ENCODE data around the gene PRSS36. TPM values are rescaled to one million over a fixed set of nuclear protein-coding genes. Genes with fewer than 3 reads are reported as not detected.

PRSS36 gene
- total and polyA plus RNA-seq, 9 of the 15 experiments (the other 6 are each of a cell fraction or from before 2014, with no cell fraction given), result 0.09 to 1.2 (median 0.54) TPM; not detected in 2

DNA sequence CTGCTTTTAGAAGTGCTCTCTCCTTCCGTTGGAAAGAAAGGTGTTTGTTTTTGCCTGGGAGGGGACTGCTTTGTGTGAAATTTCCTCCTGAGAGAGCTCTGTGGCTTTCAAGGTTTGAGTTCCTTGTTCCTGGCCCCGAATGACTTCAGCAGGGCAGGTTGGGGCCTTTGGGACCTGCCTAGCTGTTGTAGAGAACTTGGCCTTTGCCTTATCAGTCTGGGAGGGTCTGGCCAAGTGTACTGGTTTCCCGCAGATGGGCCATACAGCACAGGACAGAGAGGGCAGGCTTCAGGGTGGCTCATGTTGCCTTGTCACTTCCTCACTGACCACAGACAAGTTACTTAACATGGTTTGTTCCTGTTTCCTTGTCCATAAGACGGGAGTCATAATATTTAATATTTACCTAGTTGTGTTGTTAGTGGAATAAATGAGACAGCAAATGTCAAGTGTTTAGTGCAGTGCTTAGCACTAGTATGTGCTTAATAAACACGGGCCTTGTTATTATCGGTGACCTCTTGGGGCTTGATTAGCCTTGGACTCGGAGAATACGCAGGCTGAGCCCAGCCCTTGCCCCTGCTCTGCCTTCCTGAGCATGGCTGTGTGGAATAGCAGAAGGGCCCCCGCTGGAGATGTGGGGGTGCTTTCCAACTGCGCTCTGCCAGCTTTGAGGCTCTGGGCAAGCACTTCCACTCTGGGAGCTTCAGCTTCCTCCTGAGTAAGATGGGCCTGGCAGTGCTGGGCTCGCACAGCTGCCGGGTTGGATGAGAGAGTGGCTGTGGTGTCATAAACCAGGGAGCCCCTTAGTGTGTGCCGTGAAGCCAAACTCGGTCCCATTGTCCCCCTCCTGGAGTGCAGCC is 20.9 kb downstream of the PRSS36 start (continued):
- TF ChIP-seq, protein P1, sequence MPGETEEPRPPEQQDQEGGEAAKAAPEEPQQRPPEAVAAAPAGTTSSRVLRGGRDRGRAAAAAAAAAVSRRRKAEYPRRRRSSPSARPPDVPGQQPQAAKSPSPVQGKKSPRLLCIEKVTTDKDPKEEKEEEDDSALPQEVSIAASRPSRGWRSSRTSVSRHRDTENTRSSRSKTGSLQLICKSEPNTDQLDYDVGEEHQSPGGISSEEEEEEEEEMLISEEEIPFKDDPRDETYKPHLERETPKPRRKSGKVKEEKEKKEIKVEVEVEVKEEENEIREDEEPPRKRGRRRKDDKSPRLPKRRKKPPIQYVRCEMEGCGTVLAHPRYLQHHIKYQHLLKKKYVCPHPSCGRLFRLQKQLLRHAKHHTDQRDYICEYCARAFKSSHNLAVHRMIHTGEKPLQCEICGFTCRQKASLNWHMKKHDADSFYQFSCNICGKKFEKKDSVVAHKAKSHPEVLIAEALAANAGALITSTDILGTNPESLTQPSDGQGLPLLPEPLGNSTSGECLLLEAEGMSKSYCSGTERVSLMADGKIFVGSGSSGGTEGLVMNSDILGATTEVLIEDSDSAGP (CRISPR knock-in tag; IDR thresholded peaks at IDR 0.05), result no peak
- no peak for TF ChIP-seq TAF15 (IDR thresholded peaks at IDR 0.05; ENCODE audit: low read depth, low read length)
- no peak; the same call in 1 of the 2 replicates for TF ChIP-seq MEF2D (tag; conservative IDR thresholded peaks at IDR 0.05; ENCODE audit: low read depth)
- TF ChIP-seq ZNF184 (CRISPR knock-in tag; IDR thresholded peaks at IDR 0.05), result no peak
- TF ChIP-seq LEF1 (IDR thresholded peaks at IDR 0.05), result 0 out of 2 replicates have a peak, but pooled peaks have one; percentile 53
- TF ChIP-seq ZNF668 (CRISPR knock-in tag; IDR thresholded peaks at IDR 0.05), result no peak
- TF ChIP-seq HNRNPL (IDR thresholded peaks at IDR 0.05; ENCODE audit: low read depth, low read length), result no peak
- peak; percentile 42; the same call in 1 of the 2 replicates for TF ChIP-seq NBN (IDR thresholded peaks at IDR 0.05; ENCODE audit: low read depth)
- TF ChIP-seq, protein P2, sequence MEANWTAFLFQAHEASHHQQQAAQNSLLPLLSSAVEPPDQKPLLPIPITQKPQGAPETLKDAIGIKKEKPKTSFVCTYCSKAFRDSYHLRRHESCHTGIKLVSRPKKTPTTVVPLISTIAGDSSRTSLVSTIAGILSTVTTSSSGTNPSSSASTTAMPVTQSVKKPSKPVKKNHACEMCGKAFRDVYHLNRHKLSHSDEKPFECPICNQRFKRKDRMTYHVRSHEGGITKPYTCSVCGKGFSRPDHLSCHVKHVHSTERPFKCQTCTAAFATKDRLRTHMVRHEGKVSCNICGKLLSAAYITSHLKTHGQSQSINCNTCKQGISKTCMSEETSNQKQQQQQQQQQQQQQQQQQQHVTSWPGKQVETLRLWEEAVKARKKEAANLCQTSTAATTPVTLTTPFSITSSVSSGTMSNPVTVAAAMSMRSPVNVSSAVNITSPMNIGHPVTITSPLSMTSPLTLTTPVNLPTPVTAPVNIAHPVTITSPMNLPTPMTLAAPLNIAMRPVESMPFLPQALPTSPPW (CRISPR knock-in tag; IDR thresholded peaks at IDR 0.05), result peak; percentile 46; the same call in 1 of the 2 replicates
- TF ChIP-seq, protein P3, sequence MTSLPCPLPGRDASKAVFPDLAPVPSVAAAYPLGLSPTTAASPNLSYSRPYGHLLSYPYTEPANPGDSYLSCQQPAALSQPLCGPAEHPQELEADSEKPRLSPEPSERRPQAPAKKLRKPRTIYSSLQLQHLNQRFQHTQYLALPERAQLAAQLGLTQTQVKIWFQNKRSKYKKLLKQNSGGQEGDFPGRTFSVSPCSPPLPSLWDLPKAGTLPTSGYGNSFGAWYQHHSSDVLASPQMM (CRISPR knock-in tag; IDR thresholded peaks at IDR 0.05), result no peak
- TF ChIP-seq PTRF (tag; IDR thresholded peaks at IDR 0.05), result no peak
- TF ChIP-seq KHSRP (IDR thresholded peaks at IDR 0.05), result no peak
- no peak for TF ChIP-seq PRMT5 (CRISPR knock-in tag; IDR thresholded peaks at IDR 0.05)
- TF ChIP-seq HIVEP1 (CRISPR knock-in tag; IDR thresholded peaks at IDR 0.05), result no peak
- TF ChIP-seq HNRNPH1 (optimal IDR thresholded peaks at IDR 0.05; ENCODE audit: low read depth, low read length), result no peak
- peak; percentile 45; the same call in 1 of the 2 replicates for TF ChIP-seq JUND (IDR thresholded peaks at IDR 0.05; ENCODE audit: borderline replicate concordance, low read depth, low read length)
- peak; percentile 63; the same call in 1 of the 3 replicates for TF ChIP-seq JUND (tag; IDR thresholded peaks at IDR 0.05; ENCODE audit: borderline replicate concordance, low read depth, low read length)
- no peak for TF ChIP-seq PHF21A (IDR thresholded peaks at IDR 0.05; ENCODE audit: borderline replicate concordance, low read depth)
- peak; percentile 55; the same call in 1 of the 2 replicates for TF ChIP-seq ATF7 (IDR thresholded peaks at IDR 0.05)
- TF ChIP-seq, protein P4, sequence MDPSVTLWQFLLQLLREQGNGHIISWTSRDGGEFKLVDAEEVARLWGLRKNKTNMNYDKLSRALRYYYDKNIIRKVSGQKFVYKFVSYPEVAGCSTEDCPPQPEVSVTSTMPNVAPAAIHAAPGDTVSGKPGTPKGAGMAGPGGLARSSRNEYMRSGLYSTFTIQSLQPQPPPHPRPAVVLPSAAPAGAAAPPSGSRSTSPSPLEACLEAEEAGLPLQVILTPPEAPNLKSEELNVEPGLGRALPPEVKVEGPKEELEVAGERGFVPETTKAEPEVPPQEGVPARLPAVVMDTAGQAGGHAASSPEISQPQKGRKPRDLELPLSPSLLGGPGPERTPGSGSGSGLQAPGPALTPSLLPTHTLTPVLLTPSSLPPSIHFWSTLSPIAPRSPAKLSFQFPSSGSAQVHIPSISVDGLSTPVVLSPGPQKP (CRISPR knock-in tag; IDR thresholded peaks at IDR 0.05), result no peak
- TF ChIP-seq ZNF75A (CRISPR knock-in tag; IDR thresholded peaks at IDR 0.05), result no peak
- TF ChIP-seq SNIP1 (IDR thresholded peaks at IDR 0.05; ENCODE audit: low read depth), result no peak
- no peak for TF ChIP-seq MCM2 (IDR thresholded peaks at IDR 0.05; ENCODE audit: low read depth)
- TF ChIP-seq TAL1 (IDR thresholded peaks at IDR 0.05), result peak; percentile 47; the same call in 1 of the 2 replicates
- TF ChIP-seq RBM17 (IDR thresholded peaks at IDR 0.05; ENCODE audit: borderline replicate concordance, low read depth, low read length), result no peak
- TF ChIP-seq IFI16 (CRISPR knock-in tag; IDR thresholded peaks at IDR 0.05), result no peak
- TF ChIP-seq MCM5 (IDR thresholded peaks at IDR 0.05; ENCODE audit: low read depth), result no peak

Measured in K562 (cell line).